ENCODE data around the gene MYO7B.

Gene MYO7B

GRCh38 chr2:127624756-127625571 is 89.5 kb downstream of the MYO7B start:
- DNase-seq (ENCODE audit: low read depth in 2 of 2): no peak

GRCh38 chr2:127625572-127625951 is 90.1 kb downstream of the MYO7B start:
- DNase-seq (ENCODE audit: low read depth in 2 of 2): no peak

GRCh38 chr2:127626175-127626574 is 90.7 kb downstream of the MYO7B start:
- DNase-seq (ENCODE audit: low read depth in 2 of 2): no peak

GRCh38 chr2:127626917-127627739 is 91.6 kb downstream of the MYO7B start:
- no peak for DNase-seq (ENCODE audit: low read depth in 2 of 2)

GRCh38 chr2:127627740-127628571 is 92.5 kb downstream of the MYO7B start:
- no peak for DNase-seq (ENCODE audit: low read depth in 2 of 2)

GRCh38 chr2:127628767-127629614 is 93.5 kb downstream of the MYO7B start:
- DNase-seq (ENCODE audit: low read depth in 2 of 2): no peak

GRCh38 chr2:127629637-127630036 is 94.2 kb downstream of the MYO7B start:
- no peak for DNase-seq (ENCODE audit: low read depth in 2 of 2)

GRCh38 chr2:127630096-127630863 is 94.8 kb downstream of the MYO7B start:
- DNase-seq (ENCODE audit: low read depth in 2 of 2): no peak

- no peak for DNase-seq (ENCODE audit: low read depth in 2 of 2)
These were observed 95.5 kb downstream of the MYO7B start for GRCh38 chr2:127630864-127631540.

GRCh38 chr2:127631541-127631996 is 96.1 kb downstream of the MYO7B start:
- no peak for DNase-seq (ENCODE audit: low read depth in 2 of 2)

- no peak for DNase-seq (ENCODE audit: low read depth in 2 of 2)
These were observed 96.6 kb downstream of the MYO7B start for GRCh38 chr2:127631997-127632581.

- DNase-seq (ENCODE audit: low read depth in 2 of 2): no peak
These were observed 97.4 kb downstream of the MYO7B start for GRCh38 chr2:127632592-127633489.

- DNase-seq (ENCODE audit: low read depth in 2 of 2): no peak
These were observed 98.1 kb downstream of the MYO7B start for GRCh38 chr2:127633556-127634065.

- DNase-seq (ENCODE audit: low read depth in 2 of 2): no peak
These were observed 98.7 kb downstream of the MYO7B start for GRCh38 chr2:127634066-127634617.

- DNase-seq (ENCODE audit: low read depth in 2 of 2): no peak
These were observed 99.3 kb downstream of the MYO7B start for GRCh38 chr2:127634626-127635379.

- no peak for DNase-seq (ENCODE audit: low read depth in 2 of 2)
These were observed 100.1 kb downstream of the MYO7B start for GRCh38 chr2:127635380-127636237.
